H4 (cell line): ENCODE results near the gene RIOX2. TPM values are rescaled to one million over a fixed set of nuclear protein-coding genes. Genes with fewer than 3 reads are reported as not detected.

Experiments
- DNase-seq: peaks from one replicate; pipeline ENCODE4 v3.0.0-alpha.2; 2015; ENCODE audit warnings: low spot score
- total RNA-seq: library from RNA; depleted of rRNA; stranded (reverse); fragments of >200 nt; shearing (Covaris generic); gene quantifications from 2 replicates; pipeline ENCODE4 v1.2.3, GENCODE V29; 2014

The RIOX2 gene
- total RNA-seq, 1 experiment from 2014 or later, result 25.3 TPM

GRCh38 chr3:97990624-97991292, 18.5 kb upstream of the RIOX2 start:
- DNase-seq, result no peak

- no peak for DNase-seq
Measured at GRCh38 chr3:97988784-97989568, 16.7 kb upstream of the RIOX2 start.

- DNase-seq, result no peak
Measured at GRCh38 chr3:97987306-97987705, 15.1 kb upstream of the RIOX2 start.

- DNase-seq, result no peak
Measured at GRCh38 chr3:97983933-97984491, 11.8 kb upstream of the RIOX2 start.

GRCh38 chr3:97981886-97982285, 9.7 kb upstream of the RIOX2 start:
- DNase-seq, result no peak

GRCh38 chr3:97979610-97980009, 7.4 kb upstream of the RIOX2 start:
- DNase-seq, result peak; percentile 12

GRCh38 chr3:97975466-97975865, 3.2 kb upstream of the RIOX2 start:
- no peak for DNase-seq

GRCh38 chr3:97974996-97975395, 2.8 kb upstream of the RIOX2 start:
- no peak for DNase-seq

- no peak for DNase-seq
Measured at GRCh38 chr3:97972976-97973375, 745 bp upstream of the RIOX2 start.

- DNase-seq, result no peak
Measured at GRCh38 chr3:97970956-97971620, 1.1 kb downstream of the RIOX2 start.

- no peak for DNase-seq
Measured at GRCh38 chr3:97970156-97970555, 2.1 kb downstream of the RIOX2 start.

- no peak for DNase-seq
Measured at GRCh38 chr3:97969541-97969940, 2.7 kb downstream of the RIOX2 start.

GRCh38 chr3:97968376-97968775, 3.9 kb downstream of the RIOX2 start:
- DNase-seq, result no peak

- no peak for DNase-seq
Measured at GRCh38 chr3:97967966-97968365, 4.3 kb downstream of the RIOX2 start.

- no peak for DNase-seq
Measured at GRCh38 chr3:97960993-97961766, 11.1 kb downstream of the RIOX2 start.

- DNase-seq, result no peak
Measured at GRCh38 chr3:97960551-97960950, 11.7 kb downstream of the RIOX2 start.

- DNase-seq, result no peak
Measured at GRCh38 chr3:97959872-97960271, 12.4 kb downstream of the RIOX2 start.

GRCh38 chr3:97958796-97959195, 13.4 kb downstream of the RIOX2 start:
- DNase-seq, result no peak

GRCh38 chr3:97958396-97958795, 13.8 kb downstream of the RIOX2 start:
- no peak for DNase-seq

- no peak for DNase-seq
Measured at GRCh38 chr3:97957617-97958311, 14.5 kb downstream of the RIOX2 start.

GRCh38 chr3:97956051-97956450, 16.2 kb downstream of the RIOX2 start:
- no peak for DNase-seq
